GM18499 (cell line): Measurements from ENCODE around the gene SOX15.

Experiments used
- ATAC-seq: cut with Tn5 transposase; IDR thresholded peaks from one replicate; pipeline ENCODE4 v1.9.1; 2021; ENCODE audit warnings: moderate number of reproducible peaks; ENCODE audit not compliant: insufficient read depth, unreplicated experiment

SOX15 gene

GRCh38 chr17:7579001-7579833, 10.7 kb downstream of the SOX15 start, which contains the start of gene CD68:
Gene CD68 (plus strand): TSS chr17:7579638. CDS start chr17:7579678, 40 bp downstream.
- ATAC-seq, result no peak

DNA sequence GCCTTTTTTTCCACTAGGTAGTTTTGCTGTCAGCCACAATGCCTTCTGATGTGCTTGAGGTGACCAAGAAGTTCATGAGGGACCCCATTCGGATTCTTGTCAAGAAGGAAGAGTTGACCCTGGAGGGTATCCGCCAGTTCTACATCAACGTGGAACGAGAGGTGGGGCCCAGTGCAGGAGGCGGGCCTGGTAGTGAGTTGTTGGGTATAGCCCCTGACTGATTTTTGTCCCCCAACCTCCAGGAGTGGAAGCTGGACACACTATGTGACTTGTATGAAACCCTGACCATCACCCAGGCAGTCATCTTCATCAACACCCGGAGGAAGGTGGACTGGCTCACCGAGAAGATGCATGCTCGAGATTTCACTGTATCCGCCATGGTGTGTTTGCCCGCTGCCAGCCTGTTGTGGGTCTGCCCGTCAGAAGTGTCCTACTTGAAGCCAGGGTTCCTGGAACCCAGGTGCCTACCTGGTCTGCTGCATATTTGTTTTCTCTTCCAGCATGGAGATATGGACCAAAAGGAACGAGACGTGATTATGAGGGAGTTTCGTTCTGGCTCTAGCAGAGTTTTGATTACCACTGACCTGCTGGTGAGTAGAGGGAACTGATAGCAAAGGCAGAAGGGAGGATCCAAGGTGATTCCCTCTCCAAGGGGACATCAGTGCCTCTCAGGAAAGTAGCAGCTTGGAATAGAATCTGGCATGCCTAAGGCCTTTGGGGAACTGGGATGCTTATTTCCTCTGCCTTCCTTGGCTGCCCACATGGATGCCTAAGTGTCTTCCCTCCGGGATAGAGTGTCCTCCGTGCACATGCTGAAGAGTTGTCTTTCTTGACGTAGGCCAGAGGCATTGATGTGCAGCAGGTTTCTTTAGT, 12.3 kb downstream of the SOX15 start:
- no peak for ATAC-seq

- ATAC-seq, result no peak
Measured at GRCh38 chr17:7576432-7576937, 13.4 kb downstream of the SOX15 start.

DNA sequence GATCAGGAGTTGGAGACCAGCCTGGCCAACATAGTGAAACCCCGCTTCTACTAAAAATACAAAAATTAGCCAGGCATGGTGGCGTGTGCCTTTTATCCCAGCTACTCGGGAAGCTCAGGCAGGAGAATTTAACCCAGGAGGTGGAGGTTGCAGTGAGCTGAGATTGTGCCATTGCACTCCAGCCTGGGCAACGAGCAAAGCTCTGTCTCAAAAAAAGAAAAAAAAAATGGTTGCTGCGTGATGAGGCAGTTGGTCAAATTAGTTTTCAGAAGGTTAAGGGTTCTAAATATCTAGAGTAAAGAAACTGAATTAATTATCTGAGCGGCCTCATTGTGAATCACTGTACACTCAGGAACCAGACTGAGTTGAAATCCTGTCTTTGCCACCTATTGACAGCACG, 13.9 kb downstream of the SOX15 start:
- ATAC-seq, result no peak

DNA sequence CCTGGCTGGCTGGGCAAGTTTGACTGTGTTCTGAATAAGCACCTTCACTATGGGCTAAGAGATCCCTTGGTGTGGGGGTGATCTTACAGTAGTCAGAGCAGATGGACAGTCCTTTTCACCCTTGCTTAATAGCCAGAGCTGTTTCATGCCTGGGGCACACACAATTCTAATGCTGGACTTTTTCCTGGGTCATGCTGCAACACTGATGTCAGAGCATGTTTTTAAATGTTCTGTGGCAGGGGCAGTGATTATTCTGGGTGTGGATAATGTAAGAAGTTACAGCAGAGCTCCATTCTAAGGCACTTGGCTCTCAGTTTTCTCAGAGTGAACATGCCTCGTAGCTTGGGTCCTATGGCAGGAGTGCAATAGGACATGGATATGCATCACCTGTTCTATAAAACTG, 14.4 kb downstream of the SOX15 start:
- no peak for ATAC-seq

DNA sequence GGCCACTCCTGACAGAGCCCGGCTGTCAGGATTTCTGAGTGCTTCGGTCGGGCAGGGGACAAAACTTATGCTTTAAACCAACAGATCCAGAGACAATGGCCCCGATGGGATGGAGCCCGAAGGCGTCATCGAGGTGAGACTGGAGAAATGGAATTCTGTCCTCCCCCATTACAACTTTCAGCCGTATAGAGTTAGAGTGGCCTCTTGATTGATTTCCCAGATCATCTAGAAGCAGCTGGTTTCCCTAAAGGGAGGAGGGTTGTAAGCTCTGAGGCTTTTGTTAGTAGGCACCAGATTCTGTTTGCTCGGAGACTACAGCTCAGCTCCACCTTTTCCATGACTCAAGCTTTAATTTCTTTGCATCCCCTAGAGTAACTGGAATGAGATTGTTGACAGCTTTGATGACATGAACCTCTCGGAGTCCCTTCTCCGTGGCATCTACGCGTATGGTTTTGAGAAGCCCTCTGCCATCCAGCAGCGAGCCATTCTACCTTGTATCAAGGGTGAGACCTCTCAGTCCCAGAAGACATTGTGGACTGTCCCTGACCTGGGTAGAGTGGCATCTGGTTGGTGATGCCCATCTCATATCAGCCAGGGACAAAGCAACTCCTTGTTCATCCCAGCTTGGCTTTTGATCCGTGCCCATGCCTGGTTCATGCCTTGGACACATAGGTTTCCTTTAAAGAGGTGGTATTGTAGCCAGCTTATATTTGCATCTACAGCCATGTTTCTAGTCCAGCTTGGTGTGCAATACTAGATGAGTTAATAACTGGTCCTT, 15.5 kb downstream of the SOX15 start:
- ATAC-seq, result no peak

- ATAC-seq, result no peak
Measured at GRCh38 chr17:7573324-7574080, 16.4 kb downstream of the SOX15 start.

GRCh38 chr17:7572588-7573323, 17.1 kb downstream of the SOX15 start:
- ATAC-seq, result peak; percentile 81

GRCh38 chr17:7572338-7572587, 17.6 kb downstream of the SOX15 start:
- ATAC-seq, result no peak

DNA sequence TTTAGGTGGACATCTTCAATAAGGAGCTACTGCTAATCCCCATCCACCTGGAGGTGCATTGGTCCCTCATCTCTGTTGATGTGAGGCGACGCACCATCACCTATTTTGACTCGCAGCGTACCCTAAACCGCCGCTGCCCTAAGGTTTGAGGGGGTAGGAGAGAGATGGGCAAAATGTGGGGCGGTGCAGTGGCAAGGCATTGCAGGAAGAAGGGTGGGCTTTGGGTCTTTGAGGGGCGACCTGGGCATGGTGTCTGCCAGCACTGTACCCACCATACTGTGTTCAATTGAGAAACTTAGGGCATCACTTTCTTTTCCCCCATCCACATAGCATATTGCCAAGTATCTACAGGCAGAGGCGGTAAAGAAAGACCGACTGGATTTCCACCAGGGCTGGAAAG, 19.5 kb downstream of the SOX15 start:
- no peak for ATAC-seq

DNA sequence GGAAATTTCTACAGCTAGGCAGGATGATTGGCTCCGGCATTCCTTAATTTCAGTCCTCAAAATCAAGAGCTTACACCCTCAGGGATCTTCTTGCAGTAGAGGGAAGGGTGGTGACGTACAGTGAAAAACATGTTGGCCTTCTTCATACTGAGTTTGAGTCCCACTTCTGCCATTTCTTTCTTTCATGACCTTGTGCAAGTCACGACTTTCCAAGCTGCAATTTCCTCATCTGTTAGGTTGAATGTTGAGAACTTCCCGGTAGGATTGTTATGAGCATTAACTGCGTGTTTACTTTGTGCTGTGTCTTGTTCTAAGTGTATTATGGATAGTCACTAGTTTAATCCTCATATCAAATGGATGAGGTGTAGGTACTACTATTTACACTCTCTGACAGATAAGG, 20.3 kb downstream of the SOX15 start:
- ATAC-seq, result no peak

DNA sequence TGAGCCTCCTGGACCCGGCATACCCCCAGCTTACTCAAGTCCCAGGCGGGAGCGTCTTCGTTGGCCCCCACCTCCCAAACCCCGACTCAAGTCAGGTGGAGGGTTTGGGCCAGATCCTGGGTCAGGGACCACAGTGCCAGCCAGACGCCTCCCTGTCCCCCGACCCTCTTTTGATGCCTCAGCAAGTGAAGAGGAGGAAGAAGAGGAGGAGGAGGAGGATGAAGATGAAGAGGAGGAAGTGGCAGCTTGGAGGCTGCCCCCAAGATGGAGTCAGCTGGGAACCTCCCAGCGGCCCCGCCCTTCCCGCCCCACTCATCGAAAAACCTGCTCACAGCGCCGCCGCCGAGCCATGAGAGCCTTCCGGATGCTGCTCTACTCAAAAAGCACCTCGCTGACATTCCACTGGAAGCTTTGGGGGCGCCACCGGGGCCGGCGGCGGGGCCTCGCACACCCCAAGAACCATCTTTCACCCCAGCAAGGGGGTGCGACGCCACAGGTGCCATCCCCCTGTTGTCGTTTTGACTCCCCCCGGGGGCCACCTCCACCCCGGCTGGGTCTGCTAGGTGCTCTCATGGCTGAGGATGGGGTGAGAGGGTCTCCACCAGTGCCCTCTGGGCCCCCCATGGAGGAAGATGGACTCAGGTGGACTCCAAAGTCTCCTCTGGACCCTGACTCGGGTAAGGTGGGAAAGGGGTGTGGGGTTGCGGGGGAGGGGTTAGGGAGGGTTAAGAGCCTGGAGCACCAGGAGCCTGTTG, 26.6 kb downstream of the SOX15 start:
- no peak for ATAC-seq

DNA sequence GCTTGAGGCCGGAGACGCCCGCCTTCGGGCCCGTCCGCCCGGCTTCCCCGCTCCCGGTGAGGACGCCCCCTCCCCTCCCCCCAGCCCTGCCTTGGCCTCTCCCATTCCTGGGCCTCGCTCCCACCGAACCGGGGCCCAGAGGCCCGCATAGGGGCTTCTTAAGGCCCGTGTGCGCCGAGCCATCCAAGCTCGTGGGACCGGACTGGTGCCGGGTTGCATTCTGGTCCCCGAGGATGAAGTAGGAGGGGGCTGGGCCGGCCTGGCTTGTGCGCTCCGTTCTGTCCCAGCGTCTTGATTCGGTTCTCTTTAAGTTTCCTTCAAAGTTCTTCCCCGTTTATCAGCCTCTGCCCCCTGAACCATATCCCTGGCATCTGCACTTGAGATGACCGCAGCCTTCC, 27.7 kb downstream of the SOX15 start:
- ATAC-seq, result no peak

DNA sequence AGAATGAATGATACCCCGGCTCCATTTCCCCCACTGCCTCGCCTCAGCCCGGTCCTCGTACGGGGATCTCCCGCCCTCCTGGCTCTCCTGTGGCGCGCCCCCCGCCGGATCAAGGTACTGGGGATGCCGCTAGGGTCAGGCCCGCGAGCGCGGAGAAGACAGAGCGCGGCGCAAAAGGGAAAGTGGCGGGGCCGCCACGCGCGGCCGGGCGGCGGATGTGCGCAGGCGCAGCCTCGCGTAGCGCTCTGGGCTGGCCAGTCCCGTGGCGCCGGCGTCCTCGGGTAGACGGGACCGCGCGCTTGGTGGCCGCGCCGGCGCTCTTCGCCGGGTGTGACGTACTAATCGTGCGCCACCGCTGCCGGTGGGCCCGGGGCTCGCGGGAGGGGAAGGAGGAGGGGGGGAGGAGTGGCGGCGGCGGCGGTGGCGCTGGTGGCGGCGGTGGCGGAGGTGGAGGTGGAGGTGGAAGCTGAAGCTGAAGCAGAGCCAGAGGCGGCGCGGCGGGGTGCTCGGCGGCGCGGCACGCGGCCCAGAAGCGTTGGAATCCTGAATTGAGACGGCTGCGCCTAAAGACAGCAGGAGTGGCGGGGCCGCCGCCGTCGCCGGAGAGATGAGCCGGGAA, 28.2 kb downstream of the SOX15 start, which contains the start of gene SENP3:
Gene SENP3, plus strand, starts transcription at position 331 of the 619 bp plus-strand sequence. CDS start 1,158 bp downstream, outside the sequence.
- ATAC-seq, result no peak

DNA sequence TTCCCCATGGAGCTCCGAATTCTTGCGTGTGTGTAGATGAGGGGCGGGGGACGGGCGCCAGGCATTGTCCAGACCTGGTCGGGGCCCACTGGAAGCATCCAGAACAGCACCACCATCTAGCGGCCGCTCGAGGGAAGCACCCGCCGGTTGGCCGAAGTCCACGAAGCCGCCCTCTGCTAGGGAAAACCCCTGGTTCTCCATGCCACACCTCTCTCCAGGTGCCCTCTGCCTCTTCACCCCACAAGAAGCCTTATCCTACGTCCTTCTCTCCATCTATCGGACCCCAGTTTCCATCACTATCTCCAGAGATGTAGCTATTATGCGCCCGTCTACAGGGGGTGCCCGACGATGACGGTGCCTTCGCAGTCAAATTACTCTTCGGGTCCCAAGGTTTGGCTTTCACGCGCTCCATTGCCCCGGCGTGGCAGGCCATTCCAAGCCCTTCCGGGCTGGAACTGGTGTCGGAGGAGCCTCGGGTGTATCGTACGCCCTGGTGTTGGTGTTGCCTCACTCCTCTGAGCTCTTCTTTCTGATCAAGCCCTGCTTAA, 28.8 kb downstream of the SOX15 start:
- no peak for ATAC-seq

- ATAC-seq, result no peak
Measured at GRCh38 chr17:7560172-7561027, 29.5 kb downstream of the SOX15 start.
